ENCODE data around the gene PKNOX2. TPM values are rescaled to one million over a fixed set of nuclear protein-coding genes. Genes with fewer than 3 reads are reported as not detected.

PKNOX2 gene
- total RNA-seq, 1 experiment from 2014 or later: 3.7 TPM

DNA sequence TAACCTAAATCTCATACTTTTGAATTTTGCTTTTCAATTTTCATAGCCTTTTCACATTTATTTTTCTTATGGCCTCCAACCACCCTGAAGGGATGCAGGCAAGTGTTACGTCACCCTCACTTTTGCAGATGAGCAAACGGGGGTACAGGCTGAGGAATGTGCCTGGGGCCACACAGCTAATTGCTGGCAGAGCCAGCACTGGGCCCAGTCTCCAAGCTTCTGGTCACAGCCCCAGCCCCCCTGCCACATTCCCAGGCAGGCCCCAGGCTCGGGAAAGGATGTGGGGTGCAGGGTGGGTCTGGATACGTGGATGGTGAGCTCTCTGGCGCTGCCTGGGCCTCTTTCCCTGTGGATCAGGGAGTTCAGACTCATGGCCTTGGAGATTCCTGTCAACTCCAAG, 138.6 kb downstream of the PKNOX2 start:
- CTCF ChIA-PET: interaction anchor here (1.2 to 4.9 kb wide), 2 partner anchors 42 to 161 kb away, joined by 3 to 23 read pairs; no protein-coding TSS in a partner anchor
- Mint-ChIP-seq H3K36me3 (no peaks in the 10 kb centered on the region), H3K4me3 (no peak overlapping the region), H3K27me3 (ENCODE audit: low read depth) (no peaks in the 10 kb centered on the region), H3K4me1 (peaks cover 8% of the 10 kb centered on the region), H3K27ac (no peak overlapping the region), H3K9me3 (0 out of 2 replicates have a peak, but pooled peaks cover 4% of the 10 kb centered on the region)
- TF ChIP-seq, protein P1, sequence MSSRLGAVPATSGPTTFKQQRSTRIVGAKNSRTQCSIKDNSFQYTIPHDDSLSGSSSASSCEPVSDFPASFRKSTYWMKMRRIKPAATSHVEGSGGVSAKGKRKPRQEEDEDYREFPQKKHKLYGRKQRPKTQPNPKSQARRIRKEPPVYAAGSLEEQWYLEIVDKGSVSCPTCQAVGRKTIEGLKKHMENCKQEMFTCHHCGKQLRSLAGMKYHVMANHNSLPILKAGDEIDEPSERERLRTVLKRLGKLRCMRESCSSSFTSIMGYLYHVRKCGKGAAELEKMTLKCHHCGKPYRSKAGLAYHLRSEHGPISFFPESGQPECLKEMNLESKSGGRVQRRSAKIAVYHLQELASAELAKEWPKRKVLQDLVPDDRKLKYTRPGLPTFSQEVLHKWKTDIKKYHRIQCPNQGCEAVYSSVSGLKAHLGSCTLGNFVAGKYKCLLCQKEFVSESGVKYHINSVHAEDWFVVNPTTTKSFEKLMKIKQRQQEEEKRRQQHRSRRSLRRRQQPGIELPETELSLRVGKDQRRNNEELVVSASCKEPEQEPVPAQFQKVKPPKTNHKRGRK (CRISPR knock-in tag; IDR thresholded peaks at IDR 0.05; ENCODE audit: borderline replicate concordance): no peak
- no peak for TF ChIP-seq NR3C1 (CRISPR knock-in tag; conservative IDR thresholded peaks at IDR 0.05; ENCODE audit: low read depth)
- TF ChIP-seq ELF4 (CRISPR knock-in tag; IDR thresholded peaks at IDR 0.05; ENCODE audit: low read depth): no peak
- TF ChIP-seq, protein P2, sequence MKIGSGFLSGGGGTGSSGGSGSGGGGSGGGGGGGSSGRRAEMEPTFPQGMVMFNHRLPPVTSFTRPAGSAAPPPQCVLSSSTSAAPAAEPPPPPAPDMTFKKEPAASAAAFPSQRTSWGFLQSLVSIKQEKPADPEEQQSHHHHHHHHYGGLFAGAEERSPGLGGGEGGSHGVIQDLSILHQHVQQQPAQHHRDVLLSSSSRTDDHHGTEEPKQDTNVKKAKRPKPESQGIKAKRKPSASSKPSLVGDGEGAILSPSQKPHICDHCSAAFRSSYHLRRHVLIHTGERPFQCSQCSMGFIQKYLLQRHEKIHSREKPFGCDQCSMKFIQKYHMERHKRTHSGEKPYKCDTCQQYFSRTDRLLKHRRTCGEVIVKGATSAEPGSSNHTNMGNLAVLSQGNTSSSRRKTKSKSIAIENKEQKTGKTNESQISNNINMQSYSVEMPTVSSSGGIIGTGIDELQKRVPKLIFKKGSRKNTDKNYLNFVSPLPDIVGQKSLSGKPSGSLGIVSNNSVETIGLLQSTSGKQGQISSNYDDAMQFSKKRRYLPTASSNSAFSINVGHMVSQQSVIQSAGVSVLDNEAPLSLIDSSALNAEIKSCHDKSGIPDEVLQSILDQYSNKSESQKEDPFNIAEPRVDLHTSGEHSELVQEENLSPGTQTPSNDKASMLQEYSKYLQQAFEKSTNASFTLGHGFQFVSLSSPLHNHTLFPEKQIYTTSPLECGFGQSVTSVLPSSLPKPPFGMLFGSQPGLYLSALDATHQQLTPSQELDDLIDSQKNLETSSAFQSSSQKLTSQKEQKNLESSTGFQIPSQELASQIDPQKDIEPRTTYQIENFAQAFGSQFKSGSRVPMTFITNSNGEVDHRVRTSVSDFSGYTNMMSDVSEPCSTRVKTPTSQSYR (CRISPR knock-in tag; IDR thresholded peaks at IDR 0.05): no peak
- TF ChIP-seq, protein P3, sequence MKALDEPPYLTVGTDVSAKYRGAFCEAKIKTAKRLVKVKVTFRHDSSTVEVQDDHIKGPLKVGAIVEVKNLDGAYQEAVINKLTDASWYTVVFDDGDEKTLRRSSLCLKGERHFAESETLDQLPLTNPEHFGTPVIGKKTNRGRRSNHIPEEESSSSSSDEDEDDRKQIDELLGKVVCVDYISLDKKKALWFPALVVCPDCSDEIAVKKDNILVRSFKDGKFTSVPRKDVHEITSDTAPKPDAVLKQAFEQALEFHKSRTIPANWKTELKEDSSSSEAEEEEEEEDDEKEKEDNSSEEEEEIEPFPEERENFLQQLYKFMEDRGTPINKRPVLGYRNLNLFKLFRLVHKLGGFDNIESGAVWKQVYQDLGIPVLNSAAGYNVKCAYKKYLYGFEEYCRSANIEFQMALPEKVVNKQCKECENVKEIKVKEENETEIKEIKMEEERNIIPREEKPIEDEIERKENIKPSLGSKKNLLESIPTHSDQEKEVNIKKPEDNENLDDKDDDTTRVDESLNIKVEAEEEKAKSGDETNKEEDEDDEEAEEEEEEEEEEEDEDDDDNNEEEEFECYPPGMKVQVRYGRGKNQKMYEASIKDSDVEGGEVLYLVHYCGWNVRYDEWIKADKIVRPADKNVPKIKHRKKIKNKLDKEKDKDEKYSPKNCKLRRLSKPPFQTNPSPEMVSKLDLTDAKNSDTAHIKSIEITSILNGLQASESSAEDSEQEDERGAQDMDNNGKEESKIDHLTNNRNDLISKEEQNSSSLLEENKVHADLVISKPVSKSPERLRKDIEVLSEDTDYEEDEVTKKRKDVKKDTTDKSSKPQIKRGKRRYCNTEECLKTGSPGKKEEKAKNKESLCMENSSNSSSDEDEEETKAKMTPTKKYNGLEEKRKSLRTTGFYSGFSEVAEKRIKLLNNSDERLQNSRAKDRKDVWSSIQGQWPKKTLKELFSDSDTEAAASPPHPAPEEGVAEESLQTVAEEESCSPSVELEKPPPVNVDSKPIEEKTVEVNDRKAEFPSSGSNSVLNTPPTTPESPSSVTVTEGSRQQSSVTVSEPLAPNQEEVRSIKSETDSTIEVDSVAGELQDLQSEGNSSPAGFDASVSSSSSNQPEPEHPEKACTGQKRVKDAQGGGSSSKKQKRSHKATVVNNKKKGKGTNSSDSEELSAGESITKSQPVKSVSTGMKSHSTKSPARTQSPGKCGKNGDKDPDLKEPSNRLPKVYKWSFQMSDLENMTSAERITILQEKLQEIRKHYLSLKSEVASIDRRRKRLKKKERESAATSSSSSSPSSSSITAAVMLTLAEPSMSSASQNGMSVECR (CRISPR knock-in tag; IDR thresholded peaks at IDR 0.05; ENCODE audit: borderline replicate concordance): no peak
- TF ChIP-seq, protein P4, sequence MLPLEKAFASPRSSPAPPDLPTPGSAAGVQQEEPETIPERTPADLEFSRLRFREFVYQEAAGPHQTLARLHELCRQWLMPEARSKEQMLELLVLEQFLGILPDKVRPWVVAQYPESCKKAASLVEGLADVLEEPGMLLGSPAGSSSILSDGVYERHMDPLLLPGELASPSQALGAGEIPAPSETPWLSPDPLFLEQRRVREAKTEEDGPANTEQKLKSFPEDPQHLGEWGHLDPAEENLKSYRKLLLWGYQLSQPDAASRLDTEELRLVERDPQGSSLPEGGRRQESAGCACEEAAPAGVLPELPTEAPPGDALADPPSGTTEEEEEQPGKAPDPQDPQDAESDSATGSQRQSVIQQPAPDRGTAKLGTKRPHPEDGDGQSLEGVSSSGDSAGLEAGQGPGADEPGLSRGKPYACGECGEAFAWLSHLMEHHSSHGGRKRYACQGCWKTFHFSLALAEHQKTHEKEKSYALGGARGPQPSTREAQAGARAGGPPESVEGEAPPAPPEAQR (CRISPR knock-in tag; IDR thresholded peaks at IDR 0.05): no peak
- TF ChIP-seq ESRRA (CRISPR knock-in tag; IDR thresholded peaks at IDR 0.05; ENCODE audit: borderline replicate concordance): no peak
- TF ChIP-seq ZBTB21 (CRISPR knock-in tag; IDR thresholded peaks at IDR 0.05; ENCODE audit: borderline replicate concordance): no peak
- TF ChIP-seq, protein P5, sequence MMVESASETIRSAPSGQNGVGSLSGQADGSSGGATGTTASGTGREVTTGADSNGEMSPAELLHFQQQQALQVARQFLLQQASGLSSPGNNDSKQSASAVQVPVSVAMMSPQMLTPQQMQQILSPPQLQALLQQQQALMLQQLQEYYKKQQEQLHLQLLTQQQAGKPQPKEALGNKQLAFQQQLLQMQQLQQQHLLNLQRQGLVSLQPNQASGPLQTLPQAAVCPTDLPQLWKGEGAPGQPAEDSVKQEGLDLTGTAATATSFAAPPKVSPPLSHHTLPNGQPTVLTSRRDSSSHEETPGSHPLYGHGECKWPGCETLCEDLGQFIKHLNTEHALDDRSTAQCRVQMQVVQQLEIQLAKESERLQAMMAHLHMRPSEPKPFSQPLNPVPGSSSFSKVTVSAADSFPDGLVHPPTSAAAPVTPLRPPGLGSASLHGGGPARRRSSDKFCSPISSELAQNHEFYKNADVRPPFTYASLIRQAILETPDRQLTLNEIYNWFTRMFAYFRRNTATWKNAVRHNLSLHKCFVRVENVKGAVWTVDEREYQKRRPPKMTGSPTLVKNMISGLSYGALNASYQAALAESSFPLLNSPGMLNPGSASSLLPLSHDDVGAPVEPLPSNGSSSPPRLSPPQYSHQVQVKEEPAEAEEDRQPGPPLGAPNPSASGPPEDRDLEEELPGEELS (CRISPR knock-in tag; IDR thresholded peaks at IDR 0.05): no peak
- no peak for TF ChIP-seq SMAD4 (CRISPR knock-in tag; IDR thresholded peaks at IDR 0.05)
- no peak for TF ChIP-seq ZNF138 (CRISPR knock-in tag; conservative IDR thresholded peaks at IDR 0.05)
- no peak for TF ChIP-seq ZNF396 (CRISPR knock-in tag; IDR thresholded peaks at IDR 0.05; ENCODE audit: borderline replicate concordance)
- no peak for TF ChIP-seq NR1H2 (CRISPR knock-in tag; IDR thresholded peaks at IDR 0.05)
- TF ChIP-seq ZNF232 (CRISPR knock-in tag; IDR thresholded peaks at IDR 0.05): no peak
- no peak for TF ChIP-seq ZNF121 (CRISPR knock-in tag; IDR thresholded peaks at IDR 0.05)
- TF ChIP-seq CREB1 (CRISPR knock-in tag; IDR thresholded peaks at IDR 0.05): no peak
- no peak for TF ChIP-seq JUN (CRISPR knock-in tag; IDR thresholded peaks at IDR 0.05)
- no peak for DNase-seq (ENCODE audit: low spot score)
- no peak for ATAC-seq
- POLR2A ChIA-PET: no interaction called here

All from WTC11 (cell line).